ENCODE data around the gene ARL4D.
"Not testable (repeated sequence)": the region's sequence is repeated elsewhere in the genome, so short reads cannot be mapped to it uniquely, and the experiment has no call there.

ARL4D gene

DNA sequence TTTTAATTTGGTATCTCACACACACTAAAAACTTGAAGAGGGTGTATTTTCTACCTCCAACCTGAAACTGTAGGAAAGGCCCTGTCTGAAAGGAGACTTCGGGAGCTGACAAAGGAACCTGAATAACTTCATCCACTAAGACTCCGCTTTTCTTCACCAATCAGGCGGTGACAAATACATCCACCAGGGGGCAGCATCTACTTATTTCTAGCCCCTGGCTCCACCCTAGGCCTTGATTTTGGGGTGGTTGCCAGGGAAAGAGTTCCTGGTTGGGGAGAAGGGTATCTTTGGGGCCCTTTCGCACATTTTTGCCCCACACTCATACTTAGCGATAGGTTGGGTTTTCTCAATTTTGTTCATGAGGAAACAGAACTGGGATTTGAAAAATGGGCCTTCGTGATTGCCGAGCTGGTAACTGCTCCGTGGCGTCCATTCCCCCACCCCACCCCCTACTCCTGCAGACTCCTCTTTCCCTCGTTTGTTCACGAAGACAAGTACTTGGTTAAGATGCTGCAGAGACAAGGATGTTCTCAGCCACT lies 4.8 kb upstream of the ARL4D start:
- peak; percentile 65 for DNase-seq (ENCODE audit: low spot score)
- FAIRE-seq = no peak

DNA sequence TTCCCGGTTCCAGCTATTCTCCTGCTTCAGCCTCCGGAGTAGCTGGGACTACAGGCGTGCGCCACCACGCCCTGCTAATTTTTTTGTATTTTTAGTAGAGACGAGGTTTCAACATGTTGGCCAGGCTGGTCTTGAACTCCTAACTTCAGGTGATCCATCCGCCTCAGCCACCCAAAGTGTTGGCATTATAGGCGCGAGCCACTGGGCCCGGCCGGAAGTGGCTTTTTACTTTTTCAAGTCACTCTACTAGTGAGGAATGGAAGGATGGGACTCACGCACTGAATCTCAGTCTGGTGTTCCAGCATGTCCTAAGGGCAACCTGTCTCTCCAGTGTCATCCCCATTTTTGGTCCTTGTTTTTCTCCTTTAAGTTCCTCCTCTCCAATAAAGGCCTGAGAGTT lies 4.1 kb upstream of the ARL4D start:
- not testable (repeated sequence) for FAIRE-seq; DNase-seq (ENCODE audit: low spot score)

DNA sequence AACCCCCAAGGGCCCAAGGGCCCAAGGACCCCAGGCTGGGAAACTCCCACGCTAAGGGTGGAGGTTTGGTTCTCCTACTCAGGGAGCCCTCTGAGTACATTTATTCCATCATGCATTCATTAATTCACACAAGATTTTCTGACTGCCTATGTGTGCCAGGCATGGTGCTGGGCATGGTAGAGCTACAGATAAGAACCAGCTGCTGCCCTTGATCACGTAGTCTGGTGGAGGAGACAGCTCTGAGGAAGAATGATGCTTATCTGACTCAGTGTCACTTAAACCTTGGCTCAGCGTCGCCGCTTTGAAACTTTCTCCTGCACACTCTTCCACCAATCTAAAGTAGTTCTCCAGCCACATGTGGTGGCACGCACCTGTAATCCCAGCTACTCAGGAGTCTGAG lies 3.6 kb upstream of the ARL4D start:
- no peak for DNase-seq (ENCODE audit: low spot score)
- FAIRE-seq = no peak

DNA sequence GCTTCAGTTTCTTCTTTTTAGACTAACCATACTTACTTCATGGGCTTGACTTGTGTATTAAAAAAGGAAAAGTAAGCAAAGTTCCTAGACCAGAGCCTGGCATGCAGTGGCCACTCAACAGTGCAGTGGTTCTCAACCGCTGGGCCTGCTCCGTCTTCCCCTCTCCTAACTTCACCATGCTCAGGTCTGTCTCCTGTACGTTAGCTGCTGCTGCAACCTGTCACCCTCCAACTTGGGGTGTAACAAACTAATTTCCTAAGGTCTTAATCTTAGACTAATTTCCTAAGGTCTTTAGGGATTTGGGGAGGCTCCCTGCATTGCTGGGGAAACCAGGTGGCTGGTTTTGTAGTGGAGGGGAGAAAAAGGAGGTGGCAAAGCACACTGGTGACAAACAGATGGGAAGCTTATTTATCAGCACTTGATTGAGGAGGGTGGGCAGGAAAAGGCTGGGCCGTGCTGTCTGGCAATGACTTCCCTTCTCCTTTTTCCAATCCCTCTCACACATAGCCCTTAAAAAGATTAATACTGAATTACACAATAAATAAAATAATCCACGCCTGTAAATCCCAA lies 2.2 kb upstream of the ARL4D start:
- FAIRE-seq = no peak
- no peak for DNase-seq (ENCODE audit: low spot score)

DNA sequence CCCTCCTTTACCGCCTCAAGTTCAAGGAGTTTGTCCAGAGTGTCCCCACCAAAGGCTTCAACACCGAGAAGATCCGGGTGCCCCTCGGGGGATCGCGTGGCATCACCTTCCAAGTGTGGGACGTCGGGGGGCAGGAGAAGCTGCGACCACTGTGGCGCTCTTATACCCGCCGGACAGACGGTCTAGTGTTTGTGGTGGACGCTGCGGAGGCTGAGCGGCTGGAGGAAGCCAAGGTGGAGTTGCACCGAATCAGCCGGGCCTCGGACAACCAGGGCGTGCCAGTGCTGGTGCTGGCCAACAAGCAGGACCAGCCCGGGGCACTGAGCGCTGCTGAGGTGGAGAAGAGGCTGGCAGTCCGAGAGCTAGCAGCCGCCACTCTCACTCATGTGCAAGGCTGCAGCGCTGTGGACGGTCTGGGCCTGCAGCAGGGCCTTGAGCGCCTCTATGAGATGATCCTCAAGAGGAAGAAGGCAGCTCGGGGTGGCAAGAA lies 1.1 kb downstream of the ARL4D start:
- no peak for FAIRE-seq
- DNase-seq (ENCODE audit: low spot score) = no peak

DNA sequence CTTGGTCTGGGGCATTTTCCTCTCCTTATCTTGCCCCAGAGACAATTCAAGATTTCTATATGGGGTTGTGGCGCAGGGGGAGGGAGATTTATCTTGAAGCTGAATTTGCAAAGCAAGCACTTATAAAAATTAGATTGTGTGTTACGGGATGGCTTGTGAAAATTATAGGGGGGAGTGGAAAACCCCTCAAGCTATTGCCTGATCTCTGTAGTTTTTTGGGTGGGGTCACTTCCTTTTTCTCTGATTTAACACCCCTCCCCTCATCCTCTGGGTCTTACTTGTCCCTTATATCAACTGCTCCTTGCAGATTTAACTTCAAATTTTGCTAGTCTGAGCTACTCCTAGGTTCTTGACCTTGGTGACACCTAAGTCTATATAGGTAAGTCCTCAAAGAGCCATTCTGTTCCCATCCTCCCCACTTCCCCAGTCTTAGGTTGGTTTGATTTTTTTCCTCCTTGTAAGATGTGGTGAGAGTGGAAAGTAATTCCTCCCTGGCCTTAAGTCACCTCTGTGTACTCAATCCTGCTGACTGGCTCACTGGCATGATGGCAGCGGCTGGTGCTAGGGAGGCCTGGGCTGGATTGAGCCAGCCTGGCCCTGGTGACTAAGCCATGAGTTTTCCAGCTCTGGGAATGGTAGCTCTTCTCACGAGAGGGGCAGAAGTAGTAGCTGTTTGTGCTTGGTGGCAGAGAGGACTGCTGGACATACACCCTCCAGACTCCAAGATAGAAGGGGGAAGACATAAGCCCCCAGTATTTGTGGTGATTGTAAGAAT lies 2.3 kb downstream of the ARL4D start:
- peak; percentile 91 for DNase-seq (ENCODE audit: low spot score)
- FAIRE-seq = peak; percentile 97

DNA sequence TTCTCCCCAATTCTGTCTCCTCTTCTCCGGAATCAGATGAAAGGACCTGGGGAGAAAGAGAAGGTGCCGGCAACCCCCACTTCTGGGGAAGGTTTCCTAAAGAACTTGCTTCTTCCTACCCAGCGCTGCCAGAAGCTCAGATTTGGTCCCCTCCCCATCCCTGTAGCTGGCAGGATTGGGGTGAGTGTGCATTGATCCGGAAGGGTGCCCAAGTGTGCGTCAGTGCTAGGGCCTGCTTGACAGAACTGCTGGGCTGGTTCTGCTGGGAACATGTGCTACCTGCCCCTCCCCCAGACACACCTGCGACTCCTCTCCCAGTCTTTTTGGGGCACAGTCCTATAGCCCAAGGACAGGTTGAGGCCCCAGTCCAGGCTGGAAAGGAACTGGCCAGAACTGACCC lies 3.3 kb downstream of the ARL4D start:
- FAIRE-seq (peak; percentile 23), DNase-seq (ENCODE audit: low spot score) (peak; percentile 28)

DNA sequence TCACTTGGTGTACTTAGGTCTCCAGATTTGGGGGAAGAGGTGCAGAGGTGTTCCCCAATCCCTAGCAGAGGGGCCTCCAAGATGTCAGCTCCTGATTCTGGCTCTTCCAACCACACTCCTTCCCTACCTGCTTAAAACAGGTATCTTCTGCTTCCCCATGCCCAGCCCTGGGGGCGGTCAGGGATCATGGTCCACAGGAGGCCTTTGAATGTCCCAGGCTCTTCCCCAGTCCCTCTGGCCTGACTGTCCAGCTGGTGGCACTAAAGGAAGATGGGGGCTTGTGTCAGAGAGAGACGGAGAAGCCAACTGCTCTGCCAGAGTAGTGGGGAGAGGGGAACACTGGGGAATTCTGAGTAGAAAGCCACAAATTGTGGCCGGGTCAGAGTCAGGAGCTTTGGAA lies 3.8 kb downstream of the ARL4D start:
- no peak for FAIRE-seq
- no peak for DNase-seq (ENCODE audit: low spot score)

DNA sequence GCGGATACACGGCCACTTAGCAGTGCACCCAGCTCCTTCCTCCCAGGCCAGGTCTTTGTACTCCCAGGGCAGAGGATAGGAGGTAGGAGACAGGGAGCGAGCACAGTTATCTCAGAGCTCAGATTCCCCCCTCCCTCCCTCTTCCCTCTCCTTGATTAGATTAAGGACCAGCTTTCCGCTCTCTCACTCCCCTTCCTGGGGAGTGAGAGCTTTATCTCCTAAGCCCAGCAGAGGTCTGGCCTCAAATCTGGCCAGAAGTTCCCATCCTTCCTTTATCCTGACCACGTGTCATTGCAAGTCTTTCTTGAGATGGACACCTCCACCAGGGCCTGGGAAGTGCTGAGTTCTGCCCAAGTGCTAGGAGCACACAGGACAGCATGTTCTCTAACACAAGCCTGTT lies 5.1 kb downstream of the ARL4D start:
- no peak for FAIRE-seq
- no peak for DNase-seq (ENCODE audit: low spot score)

DNA sequence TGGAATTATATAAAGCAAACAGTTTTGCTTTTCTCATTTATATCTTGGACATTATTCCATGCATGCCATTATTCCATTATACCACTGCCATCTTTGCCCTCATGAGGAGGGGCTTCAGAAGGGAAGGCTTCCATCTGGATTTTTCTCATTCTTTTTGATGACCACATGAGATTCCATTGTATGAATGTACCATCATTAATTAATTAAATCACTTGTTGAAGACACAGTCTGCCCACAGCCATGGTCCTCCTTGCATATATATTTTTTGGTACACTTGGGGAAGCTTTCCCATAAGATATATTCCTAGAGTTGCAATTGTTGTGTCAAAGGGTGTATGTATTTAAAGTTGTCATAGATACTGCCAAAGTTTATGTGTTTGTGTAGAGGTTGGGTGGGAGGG lies 7.1 kb downstream of the ARL4D start:
- DNase-seq (ENCODE audit: low spot score) = no peak
- FAIRE-seq = no peak

DNA sequence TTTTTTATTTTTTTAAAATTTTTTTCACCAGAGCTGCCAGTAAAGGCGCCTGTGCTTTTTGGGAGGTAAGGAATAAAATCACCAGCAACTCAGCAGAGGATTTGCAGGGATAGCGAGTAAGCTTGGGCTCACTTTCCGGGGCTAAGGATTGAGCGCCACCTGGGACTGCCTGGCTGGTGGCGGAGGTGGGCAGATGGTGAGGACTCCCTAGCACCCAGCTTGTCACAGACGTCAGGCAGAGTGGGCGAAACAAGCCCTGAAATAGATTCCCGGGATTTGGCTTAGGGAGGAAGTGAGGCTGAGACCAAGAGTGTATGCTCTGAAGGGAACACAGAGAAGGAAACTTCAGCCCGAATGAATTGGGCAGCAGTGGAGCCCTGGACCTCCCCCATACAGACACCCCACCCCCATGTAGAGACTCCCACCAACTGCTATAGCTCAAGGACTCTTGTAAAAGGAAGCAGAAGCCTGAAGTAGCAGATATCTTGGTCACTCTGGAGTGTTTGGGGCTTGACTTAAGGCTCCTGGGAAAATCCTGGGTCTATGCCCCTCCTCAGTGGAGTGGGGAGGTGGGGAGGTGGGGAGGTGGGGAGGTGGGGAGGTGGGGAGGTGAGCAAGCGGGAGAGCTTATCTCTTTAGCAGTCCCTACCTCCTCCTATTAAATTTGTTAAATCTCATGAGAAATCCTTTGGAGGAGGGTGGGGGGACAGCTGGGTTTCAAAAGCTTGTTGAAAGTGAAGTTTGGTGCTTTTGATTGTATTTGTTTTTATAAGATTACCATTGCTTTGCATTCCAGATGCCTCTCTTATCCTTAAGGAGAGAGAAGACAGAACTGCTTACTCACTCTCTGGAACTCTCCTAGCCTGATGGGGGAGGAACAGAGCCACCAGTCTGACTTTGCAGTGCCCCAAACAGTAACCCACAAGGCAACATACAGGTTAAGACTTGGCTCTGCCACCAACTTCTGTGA lies 8.2 kb downstream of the ARL4D start:
- FAIRE-seq (peak; percentile 52), DNase-seq (ENCODE audit: low spot score) (peak; percentile 41)

DNA sequence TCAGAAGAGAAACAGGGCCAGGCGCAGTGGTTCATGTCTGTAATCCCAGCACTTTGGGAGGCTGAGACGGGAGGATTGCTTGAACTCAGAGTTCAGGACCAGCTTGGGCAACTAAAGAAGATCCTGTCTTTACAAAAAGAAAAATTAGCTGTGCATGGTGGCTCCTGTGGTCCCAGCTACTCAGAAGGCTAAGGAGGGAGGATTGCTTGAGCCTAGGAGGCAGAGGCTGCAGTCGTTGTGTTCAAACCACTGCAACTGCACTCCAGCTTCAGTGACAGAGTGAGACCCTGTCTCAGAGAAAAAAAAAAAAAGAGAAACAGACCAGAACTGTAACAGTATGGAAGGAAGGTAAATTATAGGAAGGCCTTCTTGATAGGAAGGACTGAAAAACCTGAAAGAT lies 10.3 kb downstream of the ARL4D start:
- FAIRE-seq = no peak
- DNase-seq (ENCODE audit: low spot score) = no peak

DNA sequence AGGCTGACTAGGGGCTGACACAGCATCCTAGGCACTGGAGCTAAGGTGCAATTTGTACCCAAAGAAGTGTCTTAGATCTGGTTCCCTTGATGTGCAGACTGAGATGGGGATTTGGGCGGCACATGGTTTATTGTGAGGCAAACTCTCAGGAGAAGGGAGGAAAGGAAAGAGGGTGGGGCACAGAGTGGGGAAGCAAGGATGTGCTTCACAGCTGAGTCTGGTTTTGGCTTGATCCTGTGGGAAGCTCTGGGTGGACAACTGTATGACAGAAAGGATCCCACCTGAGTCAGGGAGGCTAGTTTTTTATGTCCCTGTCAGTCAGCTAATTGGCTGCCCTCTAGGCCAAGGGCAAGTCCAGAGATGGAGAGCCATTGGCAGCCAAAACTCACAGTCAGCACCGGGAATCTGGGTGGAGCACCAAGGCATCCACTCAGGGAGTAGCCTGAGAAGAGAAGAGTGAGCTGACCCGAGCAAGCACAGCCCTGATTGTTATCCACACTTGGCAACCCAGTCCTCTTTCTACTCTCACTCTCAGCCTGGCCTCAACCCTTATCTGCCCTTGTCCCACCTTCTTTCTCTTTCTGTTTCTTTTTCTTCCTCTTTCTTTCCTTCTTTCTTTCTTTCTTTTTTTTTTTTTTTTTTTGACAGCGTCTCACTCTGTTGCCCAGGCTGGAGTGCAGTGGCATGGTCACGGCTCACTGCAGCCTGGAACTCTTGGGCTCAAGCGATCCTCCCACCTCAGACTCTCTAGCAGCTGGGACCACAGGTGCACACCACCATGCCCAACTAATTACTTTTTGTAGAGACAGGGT lies 12.0 kb downstream of the ARL4D start:
- no peak for DNase-seq (ENCODE audit: low spot score)
- FAIRE-seq = peak; percentile 59

DNA sequence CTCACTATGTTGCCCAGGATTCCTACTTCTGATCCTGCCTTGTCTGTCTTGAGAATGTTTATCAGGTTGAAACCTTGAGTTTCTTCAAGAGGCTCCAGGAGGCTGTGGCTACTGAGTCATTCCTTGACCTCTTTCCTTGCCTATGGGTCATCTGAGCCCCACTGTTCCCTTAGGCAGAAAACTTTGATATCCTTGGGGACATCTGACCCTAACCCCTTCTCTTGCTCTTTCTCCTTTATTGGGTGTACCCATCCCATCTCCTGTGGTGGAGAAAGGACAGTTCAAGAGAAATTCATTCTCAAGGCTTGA lies 12.5 kb downstream of the ARL4D start:
- DNase-seq (ENCODE audit: low spot score) (no peak), FAIRE-seq (no peak)

DNA sequence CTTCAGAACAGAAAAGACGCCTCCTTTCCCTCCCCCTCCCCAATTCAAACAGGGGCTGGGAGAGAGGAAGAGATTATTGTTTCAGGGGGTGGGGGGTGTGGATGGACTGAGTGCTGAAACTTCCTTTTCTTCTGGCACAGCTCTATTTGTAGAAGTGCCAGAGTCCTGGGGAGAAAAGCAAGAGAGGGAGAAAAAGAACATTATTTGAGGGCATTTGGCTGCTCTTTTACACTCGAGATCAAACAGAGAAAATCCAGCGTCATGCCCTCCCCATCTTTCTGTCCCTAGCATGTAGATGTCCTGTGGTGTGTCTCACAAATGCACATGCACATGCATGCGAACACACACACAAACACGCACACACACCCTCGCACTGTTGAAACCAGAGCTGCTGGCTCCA lies 13.0 kb downstream of the ARL4D start:
- no peak for DNase-seq (ENCODE audit: low spot score)
- no peak for FAIRE-seq

DNA sequence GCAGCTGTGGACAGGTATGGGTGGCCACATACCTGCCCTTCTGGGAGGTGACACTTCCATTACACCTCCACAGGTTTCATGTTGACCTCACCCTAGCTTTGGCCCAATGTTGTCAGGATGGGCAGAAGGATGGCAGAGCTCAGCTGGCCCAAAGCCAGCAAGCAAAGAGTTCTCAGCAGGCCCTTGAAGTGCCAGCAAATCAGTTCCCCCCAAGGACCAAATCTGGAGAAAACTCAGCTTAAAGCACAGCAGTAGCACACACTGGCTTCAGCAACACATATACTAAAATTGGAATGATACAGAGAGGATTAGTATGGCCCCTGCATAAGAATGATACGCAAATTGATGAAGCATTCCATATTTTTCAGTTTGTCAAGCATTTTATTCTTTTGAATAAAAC lies 13.4 kb downstream of the ARL4D start:
- no peak for FAIRE-seq
- DNase-seq (ENCODE audit: low spot score) = no peak

DNA sequence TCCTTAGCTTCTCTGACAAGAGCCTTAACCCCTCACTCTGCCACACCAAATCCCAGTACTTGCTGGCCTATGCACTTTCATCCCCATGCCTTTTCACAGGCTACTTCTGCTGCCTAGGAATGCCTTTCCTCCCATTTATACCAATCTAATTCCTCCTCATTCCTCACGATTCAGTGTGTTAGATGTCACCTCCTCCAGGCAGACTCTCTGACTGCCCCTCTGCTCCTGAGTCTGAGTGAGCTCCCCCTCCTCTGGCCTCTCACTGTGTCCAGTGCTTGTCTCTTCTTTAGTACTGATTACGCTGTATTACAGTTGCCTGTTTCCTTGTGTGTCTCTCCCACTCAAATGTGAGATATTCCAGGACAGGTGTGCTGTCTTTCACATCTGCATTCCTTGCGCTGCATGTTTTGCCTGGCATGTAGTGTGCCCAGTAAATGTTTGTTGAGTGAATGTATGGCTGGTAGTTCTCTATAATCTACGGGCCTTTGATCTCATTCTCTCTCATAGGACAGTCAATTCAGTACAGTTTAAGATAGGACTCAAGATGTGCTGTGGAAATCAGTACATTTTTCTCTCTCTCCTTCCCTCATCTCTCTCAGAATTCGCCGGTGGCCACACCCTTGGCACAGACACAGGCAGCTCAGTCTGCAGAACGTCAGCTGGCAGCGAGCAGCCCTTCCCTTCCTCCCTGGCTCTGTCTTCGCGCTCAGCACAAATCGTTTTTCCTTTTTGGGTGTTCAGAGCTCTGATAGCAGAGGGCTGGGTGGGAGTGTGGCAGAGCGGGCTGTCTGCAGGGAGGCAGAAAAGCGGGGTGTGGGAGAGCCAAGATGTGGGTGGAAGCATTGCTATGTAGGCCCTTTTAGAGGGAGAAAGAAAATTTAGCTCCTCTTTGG lies 18.5 kb downstream of the ARL4D start:
- FAIRE-seq (no peak), DNase-seq (ENCODE audit: low spot score) (no peak)

DNA sequence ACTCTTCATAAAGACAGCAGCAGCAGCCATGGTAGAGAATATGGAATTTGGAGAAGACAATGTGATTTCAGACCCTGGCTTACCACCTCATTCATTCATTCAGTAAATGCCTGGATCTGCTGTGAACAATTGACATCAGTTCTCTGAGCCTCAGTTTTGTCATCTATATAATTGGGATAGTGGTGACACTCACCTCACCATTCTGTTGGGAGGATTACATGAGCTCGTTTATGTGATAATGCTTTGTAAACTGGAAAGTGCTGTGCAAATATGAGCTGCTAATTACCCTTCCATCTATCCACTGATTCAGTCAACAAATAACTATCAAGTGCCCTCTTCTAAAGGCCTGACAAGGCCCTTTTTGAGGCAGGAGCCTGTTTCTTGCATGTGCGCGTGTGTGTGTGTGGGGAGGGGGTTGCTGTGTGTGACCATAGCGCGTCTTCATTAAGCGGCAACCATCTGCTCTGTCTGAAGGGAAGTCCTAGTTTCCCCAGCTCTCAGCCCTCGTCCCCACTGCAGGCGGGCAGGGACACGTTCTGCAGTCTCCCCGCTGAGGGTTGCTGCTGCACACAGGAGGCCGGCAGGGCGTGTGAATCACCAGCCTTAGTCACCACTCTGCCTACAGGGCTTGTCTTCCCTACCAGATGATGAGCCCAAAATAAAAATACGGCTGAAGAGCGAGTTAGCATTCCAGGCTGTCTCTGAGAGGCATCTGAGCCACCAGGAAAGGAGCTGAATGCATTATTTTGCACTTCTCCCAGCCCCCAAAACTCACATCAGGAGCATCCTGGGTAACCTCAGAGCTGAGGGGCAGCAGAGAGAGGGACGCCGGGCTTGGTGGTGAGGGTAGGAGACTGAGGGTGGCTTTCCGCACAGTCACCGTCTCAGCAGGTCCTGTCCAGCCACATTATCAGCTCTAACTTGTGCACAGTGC lies 19.9 kb downstream of the ARL4D start:
- peak; percentile 82 for DNase-seq (ENCODE audit: low spot score)
- FAIRE-seq = peak; percentile 86

DNA sequence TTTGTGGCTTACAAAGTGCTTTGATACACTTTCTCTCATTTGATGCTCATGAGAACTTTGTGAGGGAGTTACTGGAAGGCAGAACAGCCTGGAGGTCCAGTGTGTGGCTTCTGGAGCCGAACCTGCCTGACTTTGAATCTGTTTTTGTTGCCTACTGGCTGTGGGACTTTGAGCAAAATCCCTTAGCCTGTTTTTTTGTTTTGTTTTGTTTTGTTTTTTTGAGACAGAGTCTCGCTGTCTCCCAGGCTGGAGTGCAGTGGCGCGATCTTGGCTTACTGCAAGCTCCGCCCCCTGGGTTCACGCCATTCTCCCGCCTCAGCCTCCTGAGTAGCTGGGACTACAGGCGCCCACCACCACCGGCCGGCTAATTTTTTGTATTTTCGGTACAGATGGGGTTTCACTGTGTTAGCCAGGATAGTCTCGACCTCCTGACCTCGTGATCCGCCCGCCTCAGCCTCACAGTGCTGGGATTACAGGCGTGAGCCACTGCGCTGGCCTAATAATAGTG lies 20.6 kb downstream of the ARL4D start:
- FAIRE-seq = not testable (repeated sequence)

More for the DNA sequence above, 20.6 kb downstream of the ARL4D start:
- DNase-seq (ENCODE audit: low spot score) = not testable (repeated sequence)
